HuH-7.5 (cell line): ENCODE results near the gene RAP2C.
A peak's percentile ranks its signal among the peaks of the same experiment; 100 is the strongest.

Experiments used
- DNase-seq: peaks from one replicate; pipeline ENCODE4 v3.0.0; 2011; ENCODE audit warnings: low spot score

The RAP2C gene

DNA sequence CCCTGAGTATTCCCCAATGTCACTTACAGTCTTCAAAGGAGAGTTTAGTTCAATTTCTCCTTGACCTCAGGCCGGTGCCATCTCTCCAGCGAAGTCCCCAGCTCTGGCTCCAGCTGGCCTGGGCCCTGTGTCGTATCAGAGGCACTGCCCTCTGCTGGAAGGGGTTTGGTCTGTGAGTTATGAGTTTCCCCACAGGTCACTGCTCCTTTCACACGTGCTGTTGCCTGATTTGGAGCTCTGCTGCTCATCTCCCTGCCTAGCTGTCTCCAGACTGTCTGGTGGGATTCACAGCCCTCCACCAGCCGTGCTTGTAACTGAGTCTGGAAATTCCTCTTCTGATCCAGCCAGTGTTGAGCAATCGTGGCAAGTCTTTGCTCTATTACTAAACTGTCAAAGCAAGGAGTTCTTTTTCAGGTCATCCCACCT, at the start of gene RAP2C:
Gene RAP2C (minus strand): TSS at position 105 of the 426 bp plus-strand sequence. CDS start 2,179 bp downstream, outside the sequence.
- DNase-seq = peak; percentile 44

DNA sequence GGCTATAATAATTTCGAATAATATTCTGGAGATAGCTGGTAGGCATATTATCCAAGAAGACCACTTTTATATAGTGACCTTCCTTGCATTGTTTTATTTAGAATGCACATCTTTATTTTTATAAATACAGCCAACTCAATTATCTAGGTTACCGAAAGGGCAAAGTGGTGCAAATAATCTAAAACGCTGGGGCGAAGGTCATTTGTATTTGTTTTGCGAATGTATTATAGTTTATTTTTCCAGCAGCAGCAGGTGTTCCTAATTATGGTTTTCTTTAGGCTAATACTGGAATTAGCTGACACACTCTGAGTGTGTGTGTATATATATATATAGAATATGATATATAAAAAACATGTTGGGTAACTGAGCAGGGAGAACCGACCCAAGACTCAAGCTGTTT, 48.1 kb upstream of the RAP2C start:
- DNase-seq = no peak

DNA sequence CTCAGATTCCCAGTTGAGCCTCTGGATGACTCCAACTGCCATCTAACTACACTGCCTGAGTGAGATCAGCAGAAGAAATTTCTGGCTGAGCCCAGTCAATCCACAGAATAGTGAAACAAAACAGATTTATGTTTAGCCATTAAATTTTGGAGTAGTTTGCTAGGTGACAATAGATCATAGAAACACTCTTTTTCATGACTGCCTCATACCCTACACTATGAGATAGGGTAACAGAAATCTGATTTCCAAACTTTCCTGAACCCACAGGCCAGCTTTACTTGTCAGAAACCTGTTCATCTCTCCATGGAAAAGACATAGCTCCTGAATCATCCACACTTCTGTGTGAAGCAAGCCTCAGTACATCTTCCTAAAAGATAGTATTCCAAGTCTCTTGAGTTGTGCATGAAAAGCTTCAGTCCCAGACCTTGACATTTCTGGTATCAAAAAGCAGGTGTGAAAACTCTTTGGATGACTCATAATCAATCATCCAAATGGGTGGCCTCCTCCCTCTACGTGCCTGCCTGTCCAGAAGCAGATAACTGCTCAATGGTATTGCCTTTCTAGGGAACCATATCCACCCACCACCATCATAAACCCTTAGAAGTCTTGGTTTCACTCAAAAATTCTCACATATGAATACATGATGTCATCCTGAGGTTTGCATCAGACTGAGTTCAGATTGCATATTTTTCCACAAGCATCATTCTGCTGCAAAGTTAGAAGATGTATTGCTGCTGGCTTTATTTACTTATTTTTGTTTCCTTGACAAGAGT, 47.5 kb upstream of the RAP2C start:
- no peak for DNase-seq

DNA sequence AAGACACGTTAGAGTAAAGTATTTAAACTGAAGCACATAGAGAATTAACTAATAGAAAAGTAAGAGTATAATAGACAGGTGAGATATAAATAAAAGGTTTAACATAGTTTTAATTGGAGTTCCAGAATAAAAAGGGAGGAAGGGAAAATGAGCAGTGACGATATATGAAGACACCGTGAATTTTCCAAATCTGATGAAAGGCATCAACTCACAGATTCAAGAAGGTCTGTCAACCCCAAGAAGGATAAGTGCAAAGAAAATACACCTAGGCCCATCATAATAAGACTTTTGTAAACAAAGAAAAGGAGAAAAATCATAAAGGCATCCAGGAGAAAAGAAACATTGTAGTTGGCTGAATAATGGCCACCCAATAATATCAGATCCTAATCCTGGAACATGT, 43.9 kb upstream of the RAP2C start:
- DNase-seq = no peak

DNA sequence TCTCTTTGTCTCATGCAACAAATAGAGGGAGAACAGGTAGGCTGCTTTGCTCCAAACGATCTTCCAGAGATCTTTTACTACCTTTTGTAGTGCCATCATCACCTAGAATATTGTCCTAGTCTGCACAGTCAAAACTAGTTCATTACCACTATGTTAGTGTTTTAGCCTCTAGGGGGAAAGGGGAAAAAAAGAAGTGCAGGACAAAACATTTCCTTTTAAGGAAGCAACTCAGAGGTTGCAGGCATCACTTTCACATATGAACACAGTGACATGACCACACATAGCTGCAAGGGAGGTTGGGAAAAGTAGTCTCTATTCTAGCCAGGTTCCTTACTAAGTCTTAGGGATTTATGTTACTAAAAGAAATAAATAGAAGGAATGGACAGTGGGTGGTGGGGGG, 39.3 kb upstream of the RAP2C start:
- DNase-seq = no peak

DNA sequence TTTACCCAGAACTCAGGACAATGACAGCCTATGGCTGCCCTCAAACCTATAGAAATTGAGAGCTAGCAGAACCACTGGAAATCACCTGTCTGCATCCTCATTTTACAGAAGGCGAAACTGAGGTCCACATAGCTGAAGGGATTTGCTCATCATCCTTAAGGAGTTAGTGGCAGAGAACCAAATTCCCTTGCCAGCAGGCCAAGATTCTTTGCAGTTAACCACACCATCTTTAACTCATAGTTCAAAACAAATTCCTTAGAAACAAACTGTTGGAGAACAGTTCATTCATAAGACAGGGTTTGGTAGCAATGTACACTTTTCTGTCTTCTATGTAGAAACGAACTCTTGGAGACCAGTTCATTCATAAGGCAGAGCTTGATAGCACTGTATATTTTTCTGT, 37.9 kb upstream of the RAP2C start:
- DNase-seq = no peak

DNA sequence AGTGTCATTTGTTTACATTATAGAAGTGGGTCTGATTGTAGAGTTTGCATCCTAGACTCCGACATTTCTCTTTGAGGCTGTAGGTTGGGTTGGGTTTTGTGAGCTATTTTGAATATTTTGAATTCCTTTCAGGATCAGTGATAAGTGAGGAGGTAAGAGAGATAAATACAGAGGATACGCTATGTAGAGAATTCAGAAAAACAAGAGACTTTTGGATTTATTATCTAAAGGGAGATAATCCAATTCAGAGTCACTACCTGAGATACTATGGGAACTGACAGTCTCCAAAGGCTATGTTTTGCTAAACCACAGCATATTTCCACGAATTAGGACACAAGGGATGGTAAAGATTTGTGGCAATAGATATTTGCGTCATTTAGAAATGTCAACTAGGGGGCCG, 16.9 kb upstream of the RAP2C start:
- DNase-seq = no peak

DNA sequence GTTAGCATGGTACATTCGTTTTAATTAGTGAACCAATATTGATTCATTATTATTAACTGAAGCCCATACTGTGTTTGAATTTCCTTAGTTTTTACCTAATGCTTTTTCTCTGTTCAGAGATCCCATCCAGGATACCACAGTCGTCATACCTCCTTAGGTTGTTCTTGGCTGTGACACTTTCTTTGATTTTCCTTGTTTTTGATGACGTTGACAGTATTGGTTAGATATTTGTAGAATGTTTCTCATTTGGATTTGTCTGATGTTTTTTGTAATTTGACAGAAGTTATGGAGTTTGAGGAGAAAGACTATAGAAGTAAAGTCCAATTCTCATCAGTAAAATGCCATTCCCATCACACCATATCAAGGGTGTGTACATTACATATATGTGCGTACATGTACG, 16.2 kb upstream of the RAP2C start:
- DNase-seq = no peak

DNA sequence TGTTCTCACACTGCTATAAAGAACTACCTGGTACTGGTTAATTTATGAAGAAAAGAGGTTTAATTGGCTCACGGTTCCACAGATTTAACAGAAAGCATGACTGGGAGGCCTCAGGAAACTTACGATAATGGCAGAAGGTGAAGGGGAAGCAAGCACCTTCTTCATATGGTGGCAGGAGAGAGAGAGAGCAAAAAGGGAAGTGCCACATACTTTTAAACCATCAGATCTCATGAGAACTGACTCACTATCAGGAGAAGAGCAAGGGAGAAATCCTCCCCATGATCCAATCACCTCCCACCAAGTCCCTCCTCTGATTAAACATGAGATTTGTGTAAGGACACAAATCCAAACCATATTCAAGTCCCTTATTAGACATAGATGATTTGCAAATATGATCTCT, 12.3 kb upstream of the RAP2C start:
- no peak for DNase-seq

DNA sequence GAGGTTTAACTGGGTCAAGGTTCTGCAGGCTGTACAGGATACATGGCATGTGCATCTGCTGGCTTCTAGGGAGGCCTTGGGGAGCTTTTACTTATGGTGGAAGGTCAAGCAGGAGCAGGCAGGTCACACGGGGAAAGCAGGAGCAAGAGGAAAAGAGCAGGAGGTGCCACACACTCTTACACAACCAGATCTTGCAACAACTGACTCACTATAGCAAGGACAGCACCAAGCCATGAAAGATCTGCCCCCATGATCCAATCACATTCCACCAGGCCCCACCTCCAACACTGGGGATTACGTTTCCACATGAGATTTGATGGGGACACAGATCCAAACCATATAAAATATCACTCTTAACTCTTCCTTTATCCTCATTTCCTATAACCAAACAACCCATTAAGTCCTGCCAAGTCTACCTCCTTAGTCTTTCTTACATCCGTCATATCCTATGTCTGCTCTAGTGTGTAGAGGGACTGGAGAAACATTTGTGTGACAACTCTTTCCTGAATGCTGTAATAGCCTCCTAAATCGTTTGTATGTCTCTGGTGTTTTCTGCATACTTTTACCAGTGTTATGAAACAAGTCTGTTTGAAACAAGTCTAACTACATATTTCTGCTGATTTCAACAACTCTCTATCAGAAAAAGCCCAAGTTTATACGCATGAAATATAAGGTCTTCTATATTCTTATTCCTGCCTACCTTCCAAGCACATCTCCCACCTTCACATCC, 8.3 kb upstream of the RAP2C start:
- no peak for DNase-seq

DNA sequence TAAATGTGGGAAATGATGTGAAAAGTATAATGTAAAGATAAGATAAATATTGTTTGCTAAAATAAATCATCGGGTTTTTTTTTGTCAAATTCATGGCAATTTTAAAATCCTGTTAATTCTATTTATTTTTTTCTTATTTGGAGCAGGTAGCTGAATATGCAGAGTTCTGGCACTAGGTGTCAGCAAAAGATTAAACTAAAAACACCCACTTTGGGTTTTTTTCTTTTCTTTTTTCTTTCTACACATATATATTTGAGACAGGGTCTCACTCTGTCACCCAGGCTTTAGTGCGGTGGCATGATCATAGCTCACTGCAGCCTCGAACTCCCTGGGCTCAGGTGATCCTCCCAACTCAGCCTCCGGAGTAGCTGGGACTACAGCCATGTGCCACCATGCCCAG, 6.9 kb upstream of the RAP2C start:
- DNase-seq = no peak

DNA sequence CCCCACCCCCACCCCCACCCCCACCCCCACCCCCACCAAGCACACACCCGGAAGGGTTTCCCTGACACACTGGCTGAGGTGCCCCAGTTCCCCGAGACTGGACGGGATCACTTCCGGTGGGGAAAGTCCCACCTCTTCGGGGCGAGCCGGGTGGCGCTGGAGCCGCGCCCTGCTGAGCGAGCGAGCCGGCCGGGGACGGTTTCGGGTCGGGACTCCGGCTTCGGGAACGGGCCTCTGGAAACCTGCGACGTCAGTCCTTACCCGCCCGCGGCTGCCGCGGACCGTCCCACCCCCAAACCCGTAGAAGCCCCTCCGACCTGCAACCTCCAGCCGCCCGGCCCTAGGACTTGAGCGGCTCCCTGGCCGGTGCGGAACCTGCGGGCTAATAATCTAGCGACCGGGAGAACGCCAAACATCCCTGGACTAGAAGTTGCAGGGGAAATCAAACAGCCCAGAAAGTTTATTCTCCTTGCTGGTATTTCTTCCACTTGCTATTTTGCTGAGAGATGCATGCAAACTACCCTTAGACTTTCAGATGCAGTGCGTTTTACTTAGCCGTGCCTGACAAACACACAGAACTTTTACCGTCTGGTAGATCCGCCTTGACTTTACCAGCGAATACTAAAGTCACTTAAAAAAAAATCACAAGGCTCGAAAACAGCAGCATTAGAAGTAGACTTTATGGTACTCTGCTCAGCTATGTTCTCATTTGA, 991 bp downstream of the RAP2C start:
- peak; percentile 64 for DNase-seq

DNA sequence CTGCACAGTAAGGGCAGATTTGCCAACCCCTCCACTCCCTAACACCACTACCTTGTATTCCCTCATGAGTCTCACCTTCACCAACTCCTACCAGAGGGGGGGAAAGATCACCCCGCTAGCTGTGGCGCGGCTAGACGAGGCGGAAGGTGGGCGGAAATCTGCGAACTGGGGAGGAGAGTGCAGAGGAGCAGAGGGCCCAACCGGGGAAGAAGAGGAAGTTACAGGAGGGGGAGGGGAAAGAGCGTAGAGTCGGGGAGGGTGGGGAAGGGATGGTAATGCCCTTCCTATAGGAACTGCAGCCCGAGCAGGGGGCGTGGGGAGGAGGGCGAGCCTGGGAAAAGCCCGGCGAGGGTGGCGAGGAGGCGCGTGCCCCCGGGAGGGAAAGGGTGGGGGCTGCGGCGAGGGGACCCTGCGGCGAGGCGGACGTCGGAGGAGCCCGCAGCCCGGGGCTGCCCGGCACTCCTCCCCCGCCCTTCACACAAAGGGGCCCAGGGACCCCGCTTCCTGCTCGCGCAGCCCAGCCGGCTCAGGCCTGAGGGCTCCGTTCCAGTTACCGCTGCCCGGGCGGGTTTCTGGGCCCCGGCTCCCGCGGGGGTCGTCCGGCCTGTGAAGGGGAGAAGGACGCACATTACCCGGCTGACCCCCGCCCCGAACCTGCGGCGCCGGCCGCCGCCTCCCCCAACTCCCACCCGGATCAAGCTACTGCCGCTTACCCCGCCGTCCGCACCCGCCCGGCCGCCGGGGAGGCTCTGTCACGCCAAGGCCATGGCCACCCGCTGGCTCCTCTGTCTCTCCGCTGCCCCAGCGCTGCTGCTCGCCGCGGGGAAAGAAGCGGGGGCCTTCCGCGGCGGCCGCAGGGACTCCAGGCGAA, 1.8 kb downstream of the RAP2C start:
- peak; percentile 40 for DNase-seq

DNA sequence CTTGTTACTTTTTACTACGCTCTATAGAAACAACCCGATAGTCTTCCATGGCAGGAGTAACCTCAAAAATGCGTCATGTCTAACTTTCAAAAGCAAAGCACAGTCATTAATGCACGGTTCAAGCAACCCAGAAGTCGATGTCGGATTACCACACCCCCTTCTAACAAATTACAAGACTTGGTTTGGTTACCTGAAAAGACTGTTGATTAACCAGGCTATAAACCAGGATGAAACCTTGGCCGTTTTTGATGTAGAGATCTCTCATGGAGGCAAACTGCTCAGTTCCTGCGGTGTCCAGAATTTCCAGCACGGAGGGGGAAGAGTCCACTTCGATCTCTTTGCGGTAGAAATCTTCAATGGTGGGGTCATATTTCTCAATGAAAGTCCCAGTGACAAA, 2.4 kb downstream of the RAP2C start:
- no peak for DNase-seq

DNA sequence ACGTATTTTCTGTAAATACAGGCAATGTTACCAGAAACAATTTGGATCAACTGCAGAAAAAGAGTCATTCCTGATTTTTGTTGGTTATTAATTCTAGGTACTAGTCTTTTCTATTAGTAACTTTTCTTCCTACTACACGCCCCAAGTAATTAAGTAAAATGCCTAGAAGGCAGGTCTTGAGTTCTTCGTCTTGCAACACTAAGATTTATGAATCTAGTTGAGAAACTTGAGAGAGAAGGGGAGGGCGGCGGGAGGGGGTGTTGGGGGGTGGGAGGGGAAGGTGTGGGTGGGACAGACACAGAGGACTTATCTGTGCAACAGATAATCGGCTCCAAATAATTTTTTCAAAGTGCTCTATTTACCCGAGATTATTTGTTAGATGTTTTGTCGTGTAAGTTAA, 3.0 kb downstream of the RAP2C start:
- DNase-seq = no peak

DNA sequence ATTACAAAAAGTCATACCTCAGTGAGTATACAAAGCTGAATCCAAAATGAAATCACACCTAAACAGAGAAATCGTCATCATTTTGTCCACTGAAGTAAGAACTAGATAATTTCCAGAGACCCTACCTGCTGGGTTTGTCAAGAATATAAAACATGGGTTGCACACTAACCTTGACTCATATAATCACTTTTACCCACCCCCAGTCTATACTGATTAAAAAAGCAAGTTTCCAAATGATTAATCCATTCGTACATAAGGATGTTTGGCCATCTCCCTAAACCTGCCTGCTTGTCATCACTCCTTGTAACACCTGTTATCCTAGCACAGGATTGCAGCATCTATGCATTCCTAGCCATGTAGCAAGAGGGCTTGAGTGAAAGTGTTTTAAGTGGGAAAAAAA, 4.7 kb downstream of the RAP2C start:
- no peak for DNase-seq

DNA sequence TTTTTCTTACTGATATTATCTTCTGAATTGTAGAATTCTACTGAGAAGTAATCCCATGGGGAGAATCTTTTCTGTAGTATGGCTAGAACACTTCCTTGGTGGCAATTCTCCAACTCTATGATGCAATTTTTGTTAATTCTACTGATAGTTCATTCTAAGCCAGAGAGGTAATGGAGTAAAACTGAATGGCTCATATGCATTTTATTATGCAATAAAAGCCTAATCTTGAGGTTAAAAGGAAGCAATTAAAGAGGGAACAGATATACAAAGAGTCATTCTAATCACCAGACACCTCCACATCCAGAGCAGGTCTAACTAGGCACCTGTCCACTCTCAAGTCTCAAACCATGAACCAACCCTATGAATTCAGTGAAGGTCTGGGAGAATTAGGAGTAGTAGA, 9.7 kb downstream of the RAP2C start:
- DNase-seq = no peak

DNA sequence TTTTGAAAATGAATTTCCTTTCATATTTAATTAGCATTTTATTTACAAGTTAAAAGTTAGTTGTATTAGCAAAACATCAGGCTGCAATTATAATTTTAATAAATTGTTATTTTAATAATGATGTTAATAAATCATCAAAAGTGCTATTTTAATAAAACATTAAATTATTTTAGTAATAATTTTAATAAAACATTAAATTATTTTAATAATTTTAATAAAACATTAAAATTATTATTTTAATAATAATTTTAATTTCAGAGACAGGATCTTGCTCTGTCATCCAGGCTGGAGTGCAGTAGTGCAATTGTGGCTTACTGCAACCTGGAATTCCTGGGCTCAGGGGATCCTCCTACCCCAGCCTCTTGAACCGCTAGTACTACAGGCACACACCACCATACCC, 10.8 kb downstream of the RAP2C start:
- no peak for DNase-seq

DNA sequence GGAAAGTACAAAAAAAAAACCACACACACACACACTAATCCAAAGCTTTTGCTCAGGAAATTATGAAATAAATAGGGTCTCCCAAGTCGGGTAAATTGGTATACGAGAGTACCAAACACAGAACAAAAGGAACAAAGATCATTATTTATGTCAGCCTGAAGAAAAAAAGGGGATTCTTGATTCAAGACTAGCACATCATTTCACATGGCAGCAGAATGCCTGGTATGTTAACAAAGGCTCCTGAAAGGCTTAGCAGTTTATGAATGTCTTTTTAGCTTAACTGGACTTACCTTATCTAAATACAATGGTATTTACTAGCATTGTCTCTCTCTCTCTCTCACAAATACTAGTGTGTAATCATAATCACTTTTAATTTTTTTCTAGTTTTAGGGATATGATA, 11.3 kb downstream of the RAP2C start:
- no peak for DNase-seq

DNA sequence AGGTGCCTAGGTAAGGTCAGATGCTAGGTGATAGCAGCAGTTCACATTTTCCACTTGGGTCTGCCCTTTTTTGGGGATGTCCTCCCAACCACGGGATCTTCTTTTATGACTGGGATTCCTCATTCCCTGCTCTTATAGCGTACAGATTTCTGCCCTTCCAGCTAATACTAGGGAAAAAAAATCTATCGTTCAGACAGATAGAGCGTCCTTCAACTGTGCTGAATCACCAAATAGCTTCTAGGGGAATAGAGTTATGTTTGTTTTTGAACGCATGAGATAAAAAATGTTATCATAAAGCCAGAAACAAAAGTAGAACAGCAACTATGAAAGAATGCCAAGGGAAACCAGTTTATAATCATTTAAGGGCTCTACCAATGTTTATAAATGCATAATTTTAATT, 13.0 kb downstream of the RAP2C start:
- no peak for DNase-seq

DNA sequence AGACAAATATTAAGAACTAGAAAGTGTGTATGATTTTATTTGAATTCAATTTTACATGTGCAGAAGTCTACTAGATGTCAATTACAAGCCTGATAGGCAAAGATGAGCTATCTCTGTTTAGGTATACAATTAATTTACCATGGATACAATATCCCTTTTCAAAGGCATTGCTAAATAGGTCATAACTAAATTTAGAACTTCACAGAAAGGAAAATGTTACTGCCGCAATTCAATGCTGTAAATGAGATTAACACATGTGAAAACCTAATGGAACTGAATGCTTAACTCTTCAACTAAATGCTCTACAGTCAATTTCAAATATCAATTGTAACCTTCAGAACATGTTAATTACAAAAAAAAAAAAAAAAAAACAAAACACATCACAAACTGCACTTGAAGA, 14.6 kb downstream of the RAP2C start:
- DNase-seq = no peak

DNA sequence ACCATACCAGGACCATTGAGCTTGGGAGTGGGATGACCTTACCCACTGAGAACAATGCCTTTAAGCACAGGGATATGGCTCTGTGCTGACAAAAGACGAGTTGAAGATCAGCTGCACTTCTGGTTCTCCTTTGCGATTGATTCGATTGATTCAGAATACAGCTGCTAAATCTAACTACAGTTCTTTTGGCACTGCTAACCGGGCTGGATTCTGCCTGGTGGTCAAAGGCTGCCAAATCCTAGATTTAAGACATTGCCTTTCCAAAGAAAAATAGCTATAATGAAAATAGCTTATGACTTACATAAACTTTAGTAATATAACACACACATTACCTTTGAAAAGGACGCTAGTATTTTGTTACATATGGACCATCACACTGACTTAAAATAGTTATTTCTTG, 18.3 kb downstream of the RAP2C start:
- DNase-seq = no peak
